GM21423 (cell line): ENCODE results near the gene MRPS15.

Experiments used
- ATAC-seq: cut with Tn5 transposase; IDR thresholded peaks from one replicate; pipeline ENCODE4 v1.9.1; 2021; ENCODE audit warnings: mild to moderate bottlenecking, moderate library complexity; ENCODE audit not compliant: unreplicated experiment

The MRPS15 gene

GRCh38 chr1:36463463-36463802 lies 751 bp downstream of the MRPS15 start:
- ATAC-seq, result no peak

DNA sequence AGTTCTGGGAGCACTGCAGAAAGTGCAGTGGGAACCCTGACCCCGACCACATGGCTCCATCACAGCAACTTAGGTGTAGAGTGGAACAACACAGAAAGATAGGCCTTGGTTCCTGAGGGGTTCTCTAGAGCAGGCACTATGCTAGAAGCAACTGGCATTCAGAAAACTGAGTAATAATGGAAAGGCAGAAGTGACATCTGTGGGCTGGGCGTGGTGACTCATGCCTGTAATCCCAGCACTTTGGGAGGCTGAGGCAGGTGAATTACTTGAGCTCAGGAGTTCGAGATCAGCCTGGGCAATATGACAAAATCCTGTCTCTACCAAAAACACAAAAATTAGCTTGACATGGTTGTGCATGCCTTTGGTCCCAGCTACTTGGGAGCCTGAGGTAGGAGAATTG lies 5.3 kb downstream of the MRPS15 start:
- no peak for ATAC-seq

DNA sequence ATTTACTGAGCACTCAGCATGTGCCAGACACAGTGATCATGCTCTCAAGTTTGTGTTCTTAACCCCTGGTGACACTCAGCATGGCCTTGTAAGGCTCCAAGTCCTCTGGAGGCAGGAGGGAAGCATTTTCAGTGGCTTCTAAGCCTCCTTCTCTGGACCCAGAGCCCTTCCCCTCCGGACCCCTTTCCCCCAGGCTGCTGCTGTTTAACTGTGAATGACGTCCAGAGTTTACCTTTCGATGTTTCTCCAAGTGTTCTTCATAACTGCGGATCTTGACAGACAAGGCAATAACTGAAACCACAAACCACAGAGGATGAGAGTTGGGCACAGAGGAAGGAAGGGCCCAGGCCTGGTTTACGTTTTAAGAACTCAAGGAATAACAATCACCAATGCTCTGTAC lies 6.5 kb downstream of the MRPS15 start:
- no peak for ATAC-seq

- no peak for ATAC-seq
Measured at GRCh38 chr1:36456391-36456928, 7.7 kb downstream of the MRPS15 start.

GRCh38 chr1:36455386-36455785 lies 8.8 kb downstream of the MRPS15 start:
- no peak for ATAC-seq

GRCh38 chr1:36453600-36454388 lies 10.4 kb downstream of the MRPS15 start:
- no peak for ATAC-seq

DNA sequence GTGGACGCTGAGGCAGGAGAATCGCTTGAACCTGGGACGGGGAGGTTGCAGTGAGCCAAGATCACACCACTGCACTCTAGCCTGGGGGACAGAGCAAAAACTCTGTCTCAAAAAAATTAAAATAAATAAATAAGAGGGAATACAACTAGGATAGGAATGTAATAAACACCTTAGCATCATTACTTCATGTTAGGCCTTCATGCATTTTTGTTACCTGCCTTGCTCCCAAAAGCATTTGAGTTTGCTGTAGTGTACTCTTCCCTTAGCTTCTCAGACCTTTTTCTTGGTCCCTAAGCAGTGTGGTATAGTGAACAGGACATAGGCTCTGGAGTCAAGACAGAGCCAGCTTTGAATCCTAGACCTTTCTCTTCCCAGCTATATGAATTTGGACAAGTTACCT lies 11.1 kb downstream of the MRPS15 start:
- ATAC-seq, result no peak

- no peak for ATAC-seq
Measured at GRCh38 chr1:36450919-36451305, 13.3 kb downstream of the MRPS15 start.

DNA sequence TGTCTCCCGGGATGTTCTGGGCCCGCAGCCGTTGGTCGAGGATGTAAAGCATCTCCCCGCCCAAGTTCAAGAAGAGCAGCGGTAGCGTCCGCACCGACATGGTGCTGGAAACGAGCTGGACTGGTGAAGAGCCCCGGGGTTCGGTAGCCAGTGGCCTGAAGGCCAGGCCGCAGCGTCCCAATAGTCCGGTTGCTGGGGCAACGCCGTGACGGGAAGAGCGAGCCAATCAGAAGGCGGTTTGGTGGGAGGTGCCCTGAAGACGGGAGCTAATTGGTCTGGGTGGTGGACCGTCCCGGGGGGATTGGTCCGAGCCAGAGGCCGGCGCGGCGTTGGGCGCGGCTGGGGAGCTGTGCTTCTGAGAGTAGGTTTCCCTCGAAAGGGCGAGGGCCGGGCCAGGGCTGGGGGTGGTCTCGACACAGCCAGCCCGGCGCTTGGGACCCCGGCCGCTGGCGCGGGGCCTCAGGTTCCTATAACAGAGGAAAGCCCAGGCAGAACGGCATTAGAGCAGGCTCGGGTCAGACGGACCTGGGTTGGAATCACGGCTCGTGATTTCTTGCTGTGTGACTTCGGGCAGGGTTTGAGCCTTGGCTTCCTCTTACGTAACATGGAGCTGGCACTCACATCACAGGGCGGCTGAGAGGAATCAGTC lies 13.8 kb downstream of the MRPS15 start, which contains the start of gene OSCP1:
TSS of gene OSCP1 (minus strand) at position 182 of the 649 bp plus-strand sequence. CDS start at position 100, 82 bp downstream.
- peak; percentile 97 for ATAC-seq

- no peak for ATAC-seq
Measured at GRCh38 chr1:36448530-36449056, 15.6 kb downstream of the MRPS15 start.

DNA sequence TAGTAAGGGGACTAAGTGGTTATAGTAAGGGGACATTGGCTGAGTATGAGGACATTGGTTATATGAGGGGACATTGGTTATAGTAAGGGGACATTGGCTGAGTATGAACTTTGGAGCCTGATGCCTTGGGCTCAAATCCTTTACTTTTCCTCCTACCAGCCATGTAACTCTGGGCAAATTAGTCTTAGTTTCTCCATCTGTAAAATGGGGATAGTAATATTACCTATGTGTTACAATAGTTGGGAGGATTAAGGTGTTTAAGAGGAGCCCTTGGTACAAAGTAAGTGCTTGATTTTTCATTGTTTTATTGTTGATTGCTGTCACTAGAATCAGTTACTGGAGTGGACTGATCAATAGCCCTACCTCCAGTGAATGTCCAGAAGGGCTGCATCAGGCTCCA lies 16.7 kb downstream of the MRPS15 start:
- no peak for ATAC-seq

DNA sequence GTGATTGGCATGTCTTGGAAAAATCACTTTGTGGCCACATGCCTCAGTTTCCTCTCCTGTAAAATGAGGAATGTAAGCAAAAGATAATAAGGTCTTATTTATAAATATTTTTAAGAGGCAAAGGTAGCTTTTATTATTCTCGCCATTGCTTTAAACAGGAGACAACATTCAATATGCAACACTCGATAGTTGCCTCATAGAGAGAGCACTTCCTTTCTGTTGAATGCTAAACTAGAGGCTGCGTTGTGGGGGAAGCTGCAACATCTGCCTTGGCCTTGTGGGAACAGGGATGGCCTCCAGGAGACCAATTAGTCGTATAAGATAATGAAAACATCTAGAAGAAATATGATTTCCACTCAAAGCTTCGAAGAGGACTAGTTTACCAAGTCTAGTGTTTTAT lies 17.4 kb downstream of the MRPS15 start:
- no peak for ATAC-seq

DNA sequence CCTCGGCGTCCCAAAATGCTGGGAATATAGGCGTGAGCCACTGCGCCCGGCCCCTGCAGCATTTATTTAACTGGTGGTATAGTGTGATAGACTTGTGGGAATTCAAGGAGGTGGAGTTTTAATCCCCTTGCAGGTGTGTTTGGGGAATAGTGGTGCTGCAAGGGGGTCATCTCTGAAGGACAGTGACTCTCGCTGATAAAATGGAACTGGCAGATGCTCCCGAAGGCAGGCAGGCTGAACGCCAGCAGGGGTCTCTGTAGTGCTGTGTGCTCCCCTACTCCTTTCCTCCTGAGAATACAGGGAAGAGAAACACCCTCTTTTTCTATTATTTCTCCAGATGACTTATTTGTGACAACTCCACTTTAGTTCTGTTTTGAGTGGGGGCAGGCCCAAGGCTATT lies 17.9 kb downstream of the MRPS15 start:
- ATAC-seq, result no peak

- no peak for ATAC-seq
Measured at GRCh38 chr1:36443297-36443696, 20.9 kb downstream of the MRPS15 start.

- no peak for ATAC-seq
Measured at GRCh38 chr1:36442337-36442736, 21.8 kb downstream of the MRPS15 start.

- no peak for ATAC-seq
Measured at GRCh38 chr1:36440646-36441045, 23.5 kb downstream of the MRPS15 start.

- ATAC-seq, result no peak
Measured at GRCh38 chr1:36440044-36440443, 24.1 kb downstream of the MRPS15 start.

DNA sequence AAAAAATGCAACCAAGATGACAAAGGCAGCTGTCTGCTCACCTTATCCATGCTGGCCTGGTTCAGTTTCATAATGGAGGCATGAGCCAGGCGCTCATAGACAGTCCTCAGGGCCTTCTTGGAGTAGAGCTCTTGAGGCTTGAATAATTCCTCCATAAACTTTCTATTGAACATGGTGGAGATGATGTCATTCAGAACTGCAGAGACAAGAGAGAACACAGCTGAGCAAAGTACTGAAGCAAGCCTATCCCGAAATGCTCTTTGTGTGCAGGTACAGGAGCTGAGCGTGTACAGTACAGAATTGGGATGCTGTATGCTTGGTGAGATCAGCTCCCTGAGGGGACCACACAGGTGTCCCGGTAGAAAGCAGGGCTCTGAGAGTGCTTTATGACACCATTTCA lies 25.5 kb downstream of the MRPS15 start:
- no peak for ATAC-seq

DNA sequence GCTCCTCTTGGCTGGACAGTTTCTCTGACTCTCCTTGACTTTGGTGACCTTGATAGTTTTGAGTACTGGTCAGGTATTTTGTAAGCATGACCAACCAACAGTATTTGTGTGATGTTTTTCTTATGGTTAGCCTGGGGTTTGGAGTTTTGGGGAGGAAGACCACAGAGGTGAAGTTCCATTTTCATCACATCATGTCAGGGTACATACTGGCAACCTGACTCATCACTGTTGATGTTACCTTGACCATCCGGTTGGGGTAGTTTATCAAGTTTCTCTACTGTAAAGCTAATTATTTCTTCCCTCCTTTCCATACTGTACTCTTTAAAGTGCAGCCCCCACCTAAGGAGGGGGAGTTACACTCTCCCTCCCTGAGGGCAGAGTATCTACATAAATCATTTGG lies 27.4 kb downstream of the MRPS15 start:
- no peak for ATAC-seq

DNA sequence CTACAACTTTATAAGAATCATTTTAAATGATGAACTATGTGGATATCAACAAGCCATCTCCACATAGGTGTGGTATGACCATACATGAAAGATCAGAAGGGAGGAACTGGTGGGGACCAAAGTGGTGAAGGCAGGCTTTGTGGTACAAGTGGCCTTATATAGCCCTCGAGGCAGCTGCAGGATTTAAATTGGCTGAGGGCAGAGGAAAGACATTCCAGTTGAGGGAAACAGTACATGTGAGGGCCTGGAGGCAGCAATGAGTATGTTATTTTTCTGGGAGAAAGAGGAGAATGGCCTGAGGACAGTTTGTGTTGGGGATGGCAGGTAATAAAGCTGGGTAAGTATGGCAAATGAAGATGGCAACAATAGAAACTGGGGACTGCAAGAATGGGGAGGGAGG lies 31.1 kb downstream of the MRPS15 start:
- no peak for ATAC-seq

- no peak for ATAC-seq
Measured at GRCh38 chr1:36432616-36433015, 31.6 kb downstream of the MRPS15 start.

GRCh38 chr1:36425791-36426190 lies 38.4 kb downstream of the MRPS15 start:
- no peak for ATAC-seq
